NOMO-1 treated with dmso at 0.1 percent for 144 hours (cell line): ENCODE measurements around the gene NECAB3.
A peak's percentile ranks its signal among the peaks of the same experiment; 100 is the strongest.

Experiments
- DNase-seq: peaks from one replicate; lab custom pipeline; 2025; ENCODE audit not compliant: unreplicated experiment; lab: John Stamatoyannopoulos, UW

The NECAB3 gene

GRCh38 chr20:33679758-33680485 is 5.7 kb upstream of the NECAB3 start:
- no peak for DNase-seq

GRCh38 chr20:33677991-33678702 is 3.9 kb upstream of the NECAB3 start:
- DNase-seq = no peak

- no peak for DNase-seq
These were observed 2.7 kb upstream of the NECAB3 start for GRCh38 chr20:33676652-33677645.

- DNase-seq = no peak
These were observed 1.9 kb upstream of the NECAB3 start for GRCh38 chr20:33676121-33676520.

GRCh38 chr20:33675136-33675959 is 1.1 kb upstream of the NECAB3 start:
- DNase-seq = no peak

- DNase-seq = no peak
These were observed 576 bp downstream of the NECAB3 start for GRCh38 chr20:33673410-33674293.

- no peak for DNase-seq
These were observed 1.2 kb downstream of the NECAB3 start for GRCh38 chr20:33673114-33673409.

GRCh38 chr20:33672426-33673113 is 1.7 kb downstream of the NECAB3 start:
- no peak for DNase-seq

- no peak for DNase-seq
These were observed 2.5 kb downstream of the NECAB3 start for GRCh38 chr20:33671573-33672288.

GRCh38 chr20:33670715-33671499 is 3.3 kb downstream of the NECAB3 start:
- no peak for DNase-seq

GRCh38 chr20:33669873-33670640 is 4.2 kb downstream of the NECAB3 start:
- no peak for DNase-seq

- no peak for DNase-seq
These were observed 5.0 kb downstream of the NECAB3 start for GRCh38 chr20:33669224-33669623.

- DNase-seq = no peak
These were observed 5.6 kb downstream of the NECAB3 start for GRCh38 chr20:33668466-33669155.

GRCh38 chr20:33667676-33668465 is 6.4 kb downstream of the NECAB3 start:
- peak; percentile 60 for DNase-seq

GRCh38 chr20:33667245-33667675 is 7.0 kb downstream of the NECAB3 start:
- no peak for DNase-seq
